ENCODE data around the gene TLR7.

- no peak for TF ChIP-seq CTCF (conservative IDR thresholded peaks at IDR 0.05; ENCODE audit: low read depth, low read length)
- no peak for TF ChIP-seq RCOR1 (IDR thresholded peaks at IDR 0.05; ENCODE audit: insufficient replicate concordance, low read length)
- no peak for TF ChIP-seq RFX5 (IDR thresholded peaks at IDR 0.05; ENCODE audit: low read depth, low read length)
- no peak for TF ChIP-seq MAFK (IDR thresholded peaks at IDR 0.05; ENCODE audit: low read depth, low read length)
These were observed 18.6 kb downstream of the TLR7 start for GRCh38 chrX:12885508-12885907.
